ENCODE data around the gene DDB1.
A peak's percentile ranks its signal among the peaks of the same experiment; 100 is the strongest.

DDB1 gene

GRCh38 chr11:61267437-61267841 lies 65.5 kb downstream of the DDB1 start:
- Histone ChIP-seq H3K23ac (ENCODE audit: low read length) (no peak overlapping the region), H3K27ac (ENCODE audit: low read depth, low read length) (no peak overlapping the region), H4K12ac (ENCODE audit: low read depth, low read length) (no peak overlapping the region), H2AFZ (ENCODE audit: insufficient read depth, low read length, poor library complexity) (no peak overlapping the region), H3K9ac (ENCODE audit: low read length) (no peak overlapping the region), H3K4me1 (ENCODE audit: control insufficient read depth in 1 of 2, insufficient read depth in 2 of 2, low read length in 2 of 2) (no peaks in the 10 kb centered on the region), H3K4ac (ENCODE audit: low read depth, low read length) (no peak overlapping the region), H2BK120ac (ENCODE audit: insufficient read depth, low read length, poor library complexity) (no peak overlapping the region), H3K4me2 (ENCODE audit: low read length) (no peak overlapping the region), H3K79me1 (ENCODE audit: low read length) (no peaks in the 10 kb centered on the region), H4K91ac (ENCODE audit: low read depth, low read length) (no peak overlapping the region), H3K9me3 (ENCODE audit: insufficient read depth, low read depth, low read length) (peaks cover 2% of the 10 kb centered on the region), H4K8ac (ENCODE audit: low read depth, low read length) (no peak overlapping the region), H2AK5ac (ENCODE audit: low read length) (no peak overlapping the region), H3K36me3 (ENCODE audit: control insufficient read depth in 1 of 2, insufficient read depth in 2 of 2, low read length in 2 of 2) (peaks cover 0 to 4% of the 10 kb centered on the region in 2 experiments), H3K79me2 (ENCODE audit: control insufficient read depth, insufficient read depth, low read length, poor library complexity) (no peaks in the 10 kb centered on the region), H3K4me3 (ENCODE audit: low read depth, low read length) (no peak overlapping the region), H3K27me3 (ENCODE audit: insufficient read depth, low read length) (no peaks in the 10 kb centered on the region), H3K18ac (ENCODE audit: low read length) (no peak overlapping the region), H2BK5ac (ENCODE audit: low read depth, low read length, poor library complexity) (no peak overlapping the region), H3K14ac (ENCODE audit: low read length) (no peak overlapping the region), H2BK12ac (ENCODE audit: low read length) (no peak overlapping the region)
- no peak for DNase-seq
- no CpG with 5 or more reads among the region's 6 CpGs for WGBS (ENCODE audit: extremely low coverage, insufficient coverage, insufficient read length)

GRCh38 chr11:61266602-61267001 lies 66.3 kb downstream of the DDB1 start:
- Histone ChIP-seq H3K4me1 (ENCODE audit: control insufficient read depth in 1 of 2, insufficient read depth in 2 of 2, low read length in 2 of 2) (no peaks in the 10 kb centered on the region), H4K12ac (ENCODE audit: low read depth, low read length) (no peak overlapping the region), H2BK12ac (ENCODE audit: low read length) (no peak overlapping the region), H3K4ac (ENCODE audit: low read depth, low read length) (no peak overlapping the region), H3K27me3 (ENCODE audit: insufficient read depth, low read length) (no peaks in the 10 kb centered on the region), H3K4me3 (ENCODE audit: low read depth, low read length) (no peak overlapping the region), H3K23ac (ENCODE audit: low read length) (no peak overlapping the region), H2BK120ac (ENCODE audit: insufficient read depth, low read length, poor library complexity) (no peak overlapping the region), H3K79me2 (ENCODE audit: control insufficient read depth, insufficient read depth, low read length, poor library complexity) (no peaks in the 10 kb centered on the region), H3K4me2 (ENCODE audit: low read length) (no peak overlapping the region), H3K18ac (ENCODE audit: low read length) (no peak overlapping the region), H3K79me1 (ENCODE audit: low read length) (no peaks in the 10 kb centered on the region), H3K9me3 (ENCODE audit: insufficient read depth, low read depth, low read length) (peaks cover 2% of the 10 kb centered on the region), H3K36me3 (ENCODE audit: control insufficient read depth in 1 of 2, insufficient read depth in 2 of 2, low read length in 2 of 2) (peaks cover 0 to 3% of the 10 kb centered on the region in 2 experiments), H2BK5ac (ENCODE audit: low read depth, low read length, poor library complexity) (no peak overlapping the region), H2AFZ (ENCODE audit: insufficient read depth, low read length, poor library complexity) (no peak overlapping the region), H4K91ac (ENCODE audit: low read depth, low read length) (no peak overlapping the region), H3K14ac (ENCODE audit: low read length) (no peak overlapping the region), H4K8ac (ENCODE audit: low read depth, low read length) (no peak overlapping the region), H2AK5ac (ENCODE audit: low read length) (no peak overlapping the region), H3K9ac (ENCODE audit: low read length) (no peak overlapping the region), H3K27ac (ENCODE audit: low read depth, low read length) (no peak overlapping the region)
- DNase-seq, result peak in 1 of 2 donors; percentile 46
- no CpG with 5 or more reads among the region's 4 CpGs for WGBS (ENCODE audit: extremely low coverage, insufficient coverage, insufficient read length)

- Histone ChIP-seq H3K23ac (ENCODE audit: low read length) (no peak overlapping the region), H3K4me3 (ENCODE audit: low read depth, low read length) (no peak overlapping the region), H3K18ac (ENCODE audit: low read length) (no peak overlapping the region), H3K14ac (ENCODE audit: low read length) (no peak overlapping the region), H3K79me1 (ENCODE audit: low read length) (no peaks in the 10 kb centered on the region), H4K91ac (ENCODE audit: low read depth, low read length) (no peak overlapping the region), H4K8ac (ENCODE audit: low read depth, low read length) (no peak overlapping the region), H2BK120ac (ENCODE audit: insufficient read depth, low read length, poor library complexity) (no peak overlapping the region), H3K4me2 (ENCODE audit: low read length) (no peak overlapping the region), H2BK12ac (ENCODE audit: low read length) (no peak overlapping the region), H3K4me1 (ENCODE audit: control insufficient read depth in 1 of 2, insufficient read depth in 2 of 2, low read length in 2 of 2) (no peaks in the 10 kb centered on the region), H3K79me2 (ENCODE audit: control insufficient read depth, insufficient read depth, low read length, poor library complexity) (no peaks in the 10 kb centered on the region), H3K4ac (ENCODE audit: low read depth, low read length) (no peak overlapping the region), H3K36me3 (ENCODE audit: control insufficient read depth in 1 of 2, insufficient read depth in 2 of 2, low read length in 2 of 2) (no peaks in the 10 kb centered on the region), H2AK5ac (ENCODE audit: low read length) (no peak overlapping the region), H3K9me3 (ENCODE audit: insufficient read depth, low read depth, low read length) (peaks cover 2% of the 10 kb centered on the region), H3K27ac (ENCODE audit: low read depth, low read length) (no peak overlapping the region), H3K27me3 (ENCODE audit: insufficient read depth, low read length) (no peaks in the 10 kb centered on the region), H2BK5ac (ENCODE audit: low read depth, low read length, poor library complexity) (no peak overlapping the region), H4K12ac (ENCODE audit: low read depth, low read length) (no peak overlapping the region), H3K9ac (ENCODE audit: low read length) (no peak overlapping the region), H2AFZ (ENCODE audit: insufficient read depth, low read length, poor library complexity) (no peak overlapping the region)
- DNase-seq, result peak; percentile 97
- no CpG with 5 or more reads among the region's 14 CpGs for WGBS (ENCODE audit: extremely low coverage, insufficient coverage, insufficient read length)
Measured at GRCh38 chr11:61265357-61265756, 67.5 kb downstream of the DDB1 start.

GRCh38 chr11:61264795-61265194 lies 68.1 kb downstream of the DDB1 start:
- Histone ChIP-seq H3K18ac (ENCODE audit: low read length) (no peak overlapping the region), H3K14ac (ENCODE audit: low read length) (no peak overlapping the region), H3K4me2 (ENCODE audit: low read length) (no peak overlapping the region), H2BK12ac (ENCODE audit: low read length) (no peak overlapping the region), H3K4me3 (ENCODE audit: low read depth, low read length) (no peak overlapping the region), H3K79me1 (ENCODE audit: low read length) (no peaks in the 10 kb centered on the region), H3K9ac (ENCODE audit: low read length) (no peak overlapping the region), H3K9me3 (ENCODE audit: insufficient read depth, low read depth, low read length) (peaks cover 2% of the 10 kb centered on the region), H3K4ac (ENCODE audit: low read depth, low read length) (no peak overlapping the region), H3K4me1 (ENCODE audit: control insufficient read depth in 1 of 2, insufficient read depth in 2 of 2, low read length in 2 of 2) (no peaks in the 10 kb centered on the region), H3K79me2 (ENCODE audit: control insufficient read depth, insufficient read depth, low read length, poor library complexity) (no peaks in the 10 kb centered on the region), H2AFZ (ENCODE audit: insufficient read depth, low read length, poor library complexity) (no peak overlapping the region), H3K27ac (ENCODE audit: low read depth, low read length) (no peak overlapping the region), H2BK5ac (ENCODE audit: low read depth, low read length, poor library complexity) (no peak overlapping the region), H4K91ac (ENCODE audit: low read depth, low read length) (no peak overlapping the region), H3K23ac (ENCODE audit: low read length) (no peak overlapping the region), H4K12ac (ENCODE audit: low read depth, low read length) (no peak overlapping the region), H2AK5ac (ENCODE audit: low read length) (no peak overlapping the region), H4K8ac (ENCODE audit: low read depth, low read length) (no peak overlapping the region), H2BK120ac (ENCODE audit: insufficient read depth, low read length, poor library complexity) (no peak overlapping the region), H3K36me3 (ENCODE audit: control insufficient read depth in 1 of 2, insufficient read depth in 2 of 2, low read length in 2 of 2) (no peaks in the 10 kb centered on the region), H3K27me3 (ENCODE audit: insufficient read depth, low read length) (no peaks in the 10 kb centered on the region)
- WGBS (ENCODE audit: extremely low coverage, insufficient coverage, insufficient read length), result no CpG with 5 or more reads among the region's 14 CpGs
- no peak for DNase-seq

All from trophoblast cell (in vitro differentiated cells and primary cell).